Measurements from ENCODE around the gene VWA2.

Gene VWA2
- total RNA-seq: 0 to 0.24 reads per million in 2 donors

GRCh38 chr10:114239117-114239993 lies at the start of gene VWA2:
VWA2 (plus strand) TSS chr10:114239254; CDS start chr10:114248714, 9,460 bp downstream.
- DNase-seq: no peak

- DNase-seq: no peak
Measured at GRCh38 chr10:114189700-114190099, 49.4 kb upstream of the VWA2 start.

- no peak for DNase-seq
Measured at GRCh38 chr10:114195079-114195478, 44.0 kb upstream of the VWA2 start.

- DNase-seq: no peak
Measured at GRCh38 chr10:114199239-114199638, 39.8 kb upstream of the VWA2 start.

GRCh38 chr10:114202812-114203211 lies 36.2 kb upstream of the VWA2 start:
- no peak for DNase-seq

GRCh38 chr10:114206902-114207301 lies 32.2 kb upstream of the VWA2 start:
- no peak for DNase-seq

GRCh38 chr10:114207349-114207748 lies 31.7 kb upstream of the VWA2 start:
- no peak for DNase-seq

- DNase-seq: no peak
Measured at GRCh38 chr10:114208351-114208750, 30.7 kb upstream of the VWA2 start.

GRCh38 chr10:114212153-114212552 lies 26.9 kb upstream of the VWA2 start:
- no peak for DNase-seq

- DNase-seq: no peak
Measured at GRCh38 chr10:114215033-114215432, 24.0 kb upstream of the VWA2 start.

- no peak for DNase-seq
Measured at GRCh38 chr10:114220281-114220680, 18.8 kb upstream of the VWA2 start.

GRCh38 chr10:114221235-114221634 lies 17.8 kb upstream of the VWA2 start:
- no peak for DNase-seq

- no peak for DNase-seq
Measured at GRCh38 chr10:114223066-114223465, 16.0 kb upstream of the VWA2 start.

- DNase-seq: no peak
Measured at GRCh38 chr10:114228156-114228555, 10.9 kb upstream of the VWA2 start.

- DNase-seq: no peak
Measured at GRCh38 chr10:114232561-114233176, 6.4 kb upstream of the VWA2 start.

GRCh38 chr10:114233482-114233881 lies 5.6 kb upstream of the VWA2 start:
- DNase-seq: no peak

GRCh38 chr10:114234132-114234531 lies 4.9 kb upstream of the VWA2 start:
- no peak for DNase-seq

- no peak for DNase-seq
Measured at GRCh38 chr10:114239994-114240345, 916 bp downstream of the VWA2 start.

GRCh38 chr10:114242235-114242634 lies 3.2 kb downstream of the VWA2 start:
- DNase-seq: no peak

- no peak for DNase-seq
Measured at GRCh38 chr10:114243661-114244060, 4.6 kb downstream of the VWA2 start.

GRCh38 chr10:114244126-114244525 lies 5.1 kb downstream of the VWA2 start:
- no peak for DNase-seq

GRCh38 chr10:114245121-114245791 lies 6.2 kb downstream of the VWA2 start:
- DNase-seq: no peak

GRCh38 chr10:114246679-114247305 lies 7.7 kb downstream of the VWA2 start:
- DNase-seq: no peak

All from T-helper 9 cell (primary cell).